HG03108 (cell line): Measurements from ENCODE around the gene SPOCK1.

Source experiments
- ATAC-seq: cut with Tn5 transposase; IDR thresholded peaks from one replicate; pipeline ENCODE4 v1.9.1; 2021; ENCODE audit warnings: moderate library complexity; ENCODE audit not compliant: unreplicated experiment

Gene SPOCK1

DNA sequence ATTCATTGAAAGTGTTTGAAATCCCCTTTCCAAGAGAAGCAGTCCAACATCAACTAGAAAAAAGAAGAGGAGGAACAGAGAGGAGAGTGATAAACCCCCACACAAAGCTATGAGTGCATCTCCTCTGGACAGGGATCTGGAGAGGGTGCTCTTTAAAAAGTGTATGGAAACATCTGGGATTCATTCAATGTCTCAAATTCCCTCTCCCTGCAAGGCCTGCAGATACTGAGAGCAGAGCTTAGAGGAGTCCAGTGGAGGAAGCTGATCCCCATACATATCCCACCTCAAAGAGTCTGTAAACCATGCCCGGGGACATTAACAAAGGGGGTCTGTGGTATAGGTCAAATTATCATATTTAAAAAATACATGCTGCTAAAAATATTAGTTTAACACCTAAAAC is 2.2 kb downstream of the SPOCK1 start:
- ATAC-seq, result no peak

DNA sequence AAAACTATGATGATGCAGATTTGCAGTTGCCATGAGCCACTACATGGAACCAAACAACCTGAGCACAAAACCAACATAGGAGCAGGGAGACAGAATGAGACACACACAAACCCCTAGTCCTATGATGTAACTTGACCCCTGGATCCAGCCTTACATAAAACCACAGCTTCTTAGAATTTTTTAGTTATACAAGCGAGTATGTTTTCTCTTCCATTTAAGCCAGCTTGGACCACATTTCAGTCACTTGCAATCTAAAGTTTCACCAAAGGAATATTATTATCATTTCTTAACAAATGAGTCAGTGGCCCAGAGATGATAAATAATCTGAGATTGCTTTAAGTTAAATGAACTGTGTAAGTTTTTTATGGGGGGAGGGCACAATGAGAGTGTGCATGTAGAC is 6.8 kb downstream of the SPOCK1 start:
- ATAC-seq, result no peak

DNA sequence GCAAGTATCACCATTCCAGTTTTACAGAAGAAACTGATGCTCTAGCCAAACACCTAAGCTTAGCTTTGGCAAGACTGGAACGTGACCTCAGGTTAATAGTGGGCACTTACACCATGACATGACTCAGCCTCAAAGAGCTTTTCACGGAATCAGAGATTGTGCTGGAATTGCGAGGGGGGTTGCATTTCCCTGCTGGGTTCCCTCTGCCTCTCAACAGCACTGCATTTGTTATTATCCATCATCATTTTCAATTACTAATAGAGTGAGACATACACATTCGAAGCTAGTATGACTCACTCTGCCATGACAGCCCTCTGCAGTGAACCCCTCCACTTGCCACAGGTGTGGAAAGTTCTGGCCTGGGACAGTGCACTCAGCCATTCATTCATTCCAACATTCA is 8.0 kb downstream of the SPOCK1 start:
- no peak for ATAC-seq

DNA sequence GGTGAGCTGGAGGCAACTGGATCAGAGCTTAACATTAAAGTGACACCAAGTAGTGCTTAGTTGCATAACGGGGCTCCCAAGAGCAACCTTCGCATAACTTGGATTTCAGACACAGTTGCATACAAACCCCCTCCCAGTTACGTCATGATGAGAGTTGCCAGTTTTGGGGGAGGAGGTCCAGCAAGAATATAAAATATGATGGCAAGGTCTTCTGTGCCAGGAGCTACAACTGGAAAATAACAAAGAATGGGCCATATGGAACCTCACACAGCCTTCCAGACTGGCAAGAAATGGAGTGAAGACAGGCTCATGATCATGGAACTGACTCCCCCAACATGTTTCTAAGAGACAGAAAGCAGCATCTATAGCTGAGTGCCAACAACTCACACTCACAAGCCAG is 8.5 kb downstream of the SPOCK1 start:
- ATAC-seq, result no peak

GRCh38 chr5:137488974-137489373 is 10.2 kb downstream of the SPOCK1 start:
- no peak for ATAC-seq

DNA sequence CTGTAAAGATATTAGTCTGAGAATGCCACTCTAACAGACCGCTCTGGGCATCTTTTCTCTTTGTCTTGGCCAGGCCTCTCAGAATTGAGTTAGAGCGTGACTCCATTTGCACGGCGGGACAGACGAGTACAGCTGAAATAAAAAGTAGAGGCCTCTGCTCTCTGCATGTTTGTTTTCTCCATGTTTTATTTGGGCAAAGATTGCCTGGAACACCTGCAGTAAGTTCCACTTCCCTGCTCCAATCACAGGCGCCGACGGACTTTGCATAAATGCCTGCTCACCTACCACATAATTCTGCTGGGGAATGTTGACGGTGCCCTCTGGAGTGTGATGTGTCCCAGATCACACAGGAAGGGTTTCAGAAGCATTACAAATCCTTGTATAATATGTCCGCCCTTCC is 10.6 kb downstream of the SPOCK1 start:
- ATAC-seq, result no peak

GRCh38 chr5:137487600-137487999 is 11.5 kb downstream of the SPOCK1 start:
- no peak for ATAC-seq

DNA sequence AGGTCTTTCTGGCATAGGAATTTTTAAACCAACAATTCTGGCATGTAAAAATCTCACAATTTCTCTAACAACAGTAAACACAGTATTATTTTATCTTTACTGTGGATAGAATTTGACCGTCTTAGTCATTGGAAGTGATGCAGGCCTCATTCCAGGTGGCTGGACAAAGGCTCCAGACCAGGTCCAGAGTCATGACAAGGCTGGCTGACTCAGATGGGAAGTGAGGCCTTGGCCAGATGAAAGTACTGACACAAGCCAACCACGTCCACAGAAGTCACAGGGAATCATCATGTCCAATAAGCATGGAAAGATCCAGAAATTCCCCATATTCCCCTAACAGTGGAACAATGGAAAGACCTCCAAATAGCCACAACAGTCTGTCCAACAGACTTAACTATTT is 12.4 kb downstream of the SPOCK1 start:
- ATAC-seq, result no peak

DNA sequence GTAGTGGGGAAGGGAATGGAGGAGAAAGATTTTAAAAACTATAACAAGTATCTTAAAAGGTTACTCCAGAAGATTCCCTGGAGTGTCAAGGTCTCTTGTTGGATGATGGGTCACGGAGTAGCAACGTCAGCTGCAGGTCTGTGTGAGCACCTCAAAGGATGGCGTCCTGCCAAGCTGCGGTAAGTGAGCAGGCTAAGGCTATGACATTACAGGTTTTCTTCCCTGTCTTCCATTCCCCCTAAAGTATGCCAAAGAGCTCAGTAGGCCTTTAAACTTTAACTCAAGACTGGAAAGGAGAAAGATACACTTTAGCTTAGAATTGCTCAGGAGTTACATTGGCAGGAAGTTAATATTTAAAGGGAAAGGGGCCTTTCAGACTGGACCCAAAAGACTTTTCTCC is 17.5 kb downstream of the SPOCK1 start:
- no peak for ATAC-seq

GRCh38 chr5:137478043-137478442 is 21.1 kb downstream of the SPOCK1 start:
- no peak for ATAC-seq

GRCh38 chr5:137470921-137471220 is 28.3 kb downstream of the SPOCK1 start:
- no peak for ATAC-seq

- no peak for ATAC-seq
Observed at GRCh38 chr5:137470111-137470920, 28.8 kb downstream of the SPOCK1 start.

GRCh38 chr5:137466889-137467288 is 32.2 kb downstream of the SPOCK1 start:
- ATAC-seq, result no peak

- no peak for ATAC-seq
Observed at GRCh38 chr5:137465930-137466329, 33.2 kb downstream of the SPOCK1 start.

- no peak for ATAC-seq
Observed at GRCh38 chr5:137462816-137463520, 36.2 kb downstream of the SPOCK1 start.

DNA sequence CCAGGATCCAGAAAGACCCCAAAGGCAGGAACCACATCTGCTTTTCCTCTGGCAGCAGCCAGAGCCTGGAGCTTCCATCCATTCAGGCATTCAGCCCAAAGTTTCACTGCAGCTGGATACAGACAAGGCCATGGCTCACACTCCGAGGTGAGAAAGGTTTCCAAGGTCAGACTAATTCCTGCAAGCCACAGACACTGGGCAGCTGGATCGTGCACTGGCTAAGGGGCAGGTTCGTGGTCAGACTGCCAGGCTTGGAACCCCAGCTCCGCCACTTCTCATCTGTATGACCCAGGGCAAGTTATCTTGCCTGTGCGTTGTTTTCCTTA is 36.9 kb downstream of the SPOCK1 start:
- ATAC-seq, result no peak

- ATAC-seq, result no peak
Observed at GRCh38 chr5:137461391-137462264, 37.5 kb downstream of the SPOCK1 start.

DNA sequence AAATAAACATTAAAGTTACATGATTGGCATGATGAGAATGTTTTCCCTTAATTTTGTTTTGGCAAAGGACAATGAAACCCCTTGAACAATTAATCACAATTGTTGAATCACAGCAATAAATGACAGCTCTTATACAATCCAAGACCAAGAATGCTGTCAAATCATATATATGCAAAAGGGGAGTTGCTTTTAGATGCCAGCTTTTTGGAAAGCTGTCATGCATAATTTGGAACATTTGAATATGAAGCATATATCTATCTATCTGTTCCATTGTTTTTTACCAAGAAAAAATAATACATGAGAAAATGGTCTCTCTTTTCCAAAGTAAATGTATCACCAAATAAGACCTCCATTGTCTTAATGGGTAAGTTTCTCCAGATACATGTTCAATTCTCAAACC is 44.5 kb downstream of the SPOCK1 start:
- no peak for ATAC-seq

GRCh38 chr5:137453483-137454080 is 45.5 kb downstream of the SPOCK1 start:
- no peak for ATAC-seq

DNA sequence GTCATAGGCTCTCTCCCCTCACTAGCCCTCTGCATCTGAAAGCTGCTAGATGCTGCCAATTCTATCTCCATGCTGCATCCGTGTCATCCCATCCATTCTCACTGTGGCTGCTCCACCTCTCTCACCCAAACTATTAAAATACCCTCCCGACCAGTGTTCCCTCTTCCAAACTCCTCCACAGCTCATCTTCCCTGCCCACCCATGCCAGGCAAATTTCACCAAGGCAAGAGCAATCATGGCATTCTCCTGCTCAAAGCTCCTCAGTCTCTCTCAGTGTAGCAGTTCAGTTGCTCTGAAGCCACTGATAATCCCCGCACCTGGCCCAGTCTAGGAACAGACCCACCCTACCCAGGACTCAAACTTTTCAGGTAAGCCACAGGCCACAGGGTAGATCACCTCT is 48.4 kb downstream of the SPOCK1 start:
- no peak for ATAC-seq

GRCh38 chr5:137448868-137449267 is 50.3 kb downstream of the SPOCK1 start:
- ATAC-seq, result no peak

DNA sequence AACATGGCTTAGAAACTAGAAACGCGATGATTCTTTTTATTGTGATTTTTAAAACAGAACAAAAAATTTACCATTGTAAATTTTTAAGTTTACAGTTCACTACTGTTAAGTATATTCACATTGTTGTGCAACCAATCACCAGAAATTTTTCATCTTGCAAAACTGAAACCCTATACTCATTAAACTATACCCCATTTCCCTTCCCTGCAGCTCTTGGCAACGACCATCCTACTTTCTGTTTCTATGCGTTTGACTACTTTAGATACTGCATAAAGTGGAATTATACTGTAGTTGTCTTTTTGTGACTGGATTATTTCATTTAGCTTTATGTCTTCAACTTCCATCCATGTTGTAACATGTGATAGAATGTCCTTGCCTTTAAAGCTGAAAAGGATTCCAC is 52.5 kb downstream of the SPOCK1 start:
- no peak for ATAC-seq
